Prostate gland (tissue), 2 donors: Measurements from ENCODE around the gene CNKSR3. TPM values are rescaled to one million over a fixed set of nuclear protein-coding genes. Genes with fewer than 3 reads are reported as not detected.

Experiments
- DNase-seq: peaks from one replicate; pipeline ENCODE4 v3.0.0-alpha.2; 2019; ENCODE audit warnings: low spot score
- H3K27ac ChIP-seq, 2 donors: fragments of 200-600 bp; sonication (generic); 2 replicates each; pipeline ENCODE4 v1.5.1; 2017 to 2019
- H3K27me3 ChIP-seq: fragments of 200-600 bp; sonication (generic); replicated peaks from 2 replicates; pipeline ENCODE4 v1.5.1; 2019; ENCODE audit not compliant: insufficient read depth
- H3K36me3 ChIP-seq, 2 donors: fragments of 200-600 bp; sonication (generic); 1 replicate in 1 of 2; 2 replicates in 1 of 2; pipeline versions ENCODE4 v1.5.1 to v1.8.1; 2017 to 2019
- H3K4me1 ChIP-seq: fragments of 200-600 bp; sonication (generic); replicated peaks from 2 replicates; pipeline ENCODE4 v1.5.1; 2019
- H3K4me3 ChIP-seq, 2 donors: fragments of 200-600 bp; sonication (generic); 2 replicates each; pipeline ENCODE4 v1.5.1; 2017 to 2019
- H3K9me3 ChIP-seq: fragments of 200-600 bp; sonication (generic); 2 replicates; pipeline ENCODE4 v1.5.1; 2017
- CTCF ChIP-seq, 4 experiments: fragments of 200-600 bp in 2 of 4; fragments of 450-650 bp in 2 of 4; sonication (generic) in 2 of 4; IDR thresholded peaks; 1 replicate in 3 of 4; 2 replicates in 1 of 4; pipeline ENCODE4 v1.5.1; 2016 to 2019; ENCODE audit warnings: antibody characterized with exemption in 4 of 4, mild to moderate bottlenecking in 2 of 4, moderate library complexity in 2 of 4
- POLR2A ChIP-seq: fragments of 450-650 bp; IDR thresholded peaks from one replicate; pipeline ENCODE4 v1.6.1; 2016; ENCODE audit warnings: antibody characterized with exemption, mild to moderate bottlenecking
- POLR2AphosphoS5 ChIP-seq: sonication (generic); formaldehyde crosslinking; IDR thresholded peaks from one replicate; pipeline ENCODE4 v1.6.1; 2017; ENCODE audit warnings: antibody characterized with exemption
- WGBS: methylation state at CpG from one replicate; pipeline ENCODE4 v1.1.5; 2018; 5-methylcytosine and 5-hydroxymethylcytosine counted together
- intact Hi-C: fragments of 100-400 bp; cut with DNase I; formaldehyde crosslinking; loops from one replicate; pipeline ENCODE4 v1.14.2; 2022
- total RNA-seq, 2 donors: library from RNA; depleted of rRNA; stranded (reverse); fragments of >200 nt; gene quantifications; one replicate each; pipeline ENCODE4 v1.1.0, GENCODE V29; 2016

The CNKSR3 gene
- total RNA-seq, 2 donors from 2014 or later, result 8.7 to 23.5 TPM

DNA sequence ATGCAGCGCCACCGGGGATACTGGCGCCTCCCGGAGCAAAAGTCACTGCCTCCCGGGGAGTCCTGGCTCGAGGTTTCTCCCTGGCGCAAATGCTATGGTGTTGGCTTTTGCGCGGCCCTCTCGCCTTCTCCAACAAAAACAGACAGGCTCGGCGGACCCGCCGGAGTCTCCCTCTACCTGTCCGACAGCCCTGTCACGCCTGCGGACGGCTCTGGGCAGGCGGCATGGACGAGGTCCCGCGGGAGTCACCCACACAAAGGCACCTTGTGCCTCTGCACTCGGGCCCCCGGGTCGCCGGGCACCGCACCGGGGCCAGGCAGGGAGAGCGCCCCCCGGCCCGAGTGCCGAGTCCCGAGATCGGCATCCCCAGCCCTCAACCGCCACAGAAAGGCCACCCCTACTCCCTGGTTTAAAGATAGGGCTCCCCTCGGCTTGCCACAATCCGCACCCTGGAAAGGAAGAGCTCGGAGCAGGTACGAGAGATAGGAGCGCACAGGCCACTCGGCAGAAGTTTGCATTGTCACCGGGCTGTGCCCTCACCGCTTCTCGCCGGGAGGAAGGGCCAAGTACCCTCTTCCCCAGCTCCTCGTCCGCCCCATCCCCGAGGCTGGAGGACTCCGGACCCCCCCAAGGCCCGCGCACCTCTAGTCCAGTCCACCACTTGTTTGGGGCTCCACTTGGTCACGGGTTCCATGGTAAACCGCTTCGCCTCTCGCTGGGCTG lies 903 bp downstream of the CNKSR3 start:
- Histone ChIP-seq H3K4me3 (peak overlapping the region; percentile 65 to 72), H3K27me3 (no peaks in the 10 kb centered on the region), H3K27ac (peak overlapping the region; percentile 89 to 92), H3K4me1 (no peaks in the 10 kb centered on the region), H3K36me3 (no peaks in the 10 kb centered on the region), H3K9me3 (no peaks in the 10 kb centered on the region)
- DNase-seq, result peak; percentile 25
- intact Hi-C loops, result loop anchor here (5.0 to 10.0 kb wide), 2 partner anchors 97 to 355 kb away; no protein-coding TSS in a partner anchor
- TF ChIP-seq POLR2AphosphoS5 (no peak), POLR2A (no peak)
- WGBS, result 0% methylated on average over 38 of the region's 55 CpGs

- peak; percentile 45 for DNase-seq
- 6% methylated on average over 14 of the region's 14 CpGs for WGBS
Observed at GRCh38 chr6:154508573-154509375, 1.7 kb downstream of the CNKSR3 start.

GRCh38 chr6:154506991-154507898 lies 3.2 kb downstream of the CNKSR3 start:
- TF ChIP-seq POLR2AphosphoS5 (no peak), CTCF (IDR thresholded peaks at IDR 0.05) (no peak), POLR2A (no peak)
- Histone ChIP-seq H3K4me3 (no peak overlapping the region), H3K9me3 (no peaks in the 10 kb centered on the region), H3K36me3 (no peaks in the 10 kb centered on the region), H3K27ac (no peak overlapping the region), H3K27me3 (no peaks in the 10 kb centered on the region), H3K4me1 (no peaks in the 10 kb centered on the region)
- intact Hi-C loops, result loop anchor here (5.0 to 10.0 kb wide), 2 partner anchors 95 to 352 kb away; no protein-coding TSS in a partner anchor
- WGBS, result 69% methylated on average over 14 of the region's 14 CpGs
- DNase-seq, result no peak

More at GRCh38 chr6:154508573-154509375, 1.7 kb downstream of the CNKSR3 start:
- H3K27ac ChIP-seq, result peak overlapping the region; percentile 89 to 92
- H3K36me3 ChIP-seq, result no peaks in the 10 kb centered on the region
- H3K27me3 ChIP-seq, result no peaks in the 10 kb centered on the region
- H3K4me3 ChIP-seq, result peak overlapping the region; percentile 65 to 72
- peak; percentile 61 for TF ChIP-seq POLR2AphosphoS5
- peak; percentile 49 for TF ChIP-seq POLR2A
- peak in 1 of 4 experiments; percentile 11 for TF ChIP-seq CTCF (IDR thresholded peaks at IDR 0.05)
- H3K4me1 ChIP-seq, result no peaks in the 10 kb centered on the region
- no peaks in the 10 kb centered on the region for H3K9me3 ChIP-seq
- intact Hi-C loops, result loop anchor here (5.0 to 10.0 kb wide), 2 partner anchors 96 to 354 kb away; no protein-coding TSS in a partner anchor

GRCh38 chr6:154506582-154506981 lies 3.9 kb downstream of the CNKSR3 start:
- DNase-seq, result no peak
- Histone ChIP-seq H3K9me3 (no peaks in the 10 kb centered on the region), H3K36me3 (no peaks in the 10 kb centered on the region), H3K27me3 (no peaks in the 10 kb centered on the region), H3K4me1 (no peaks in the 10 kb centered on the region), H3K4me3 (no peak overlapping the region), H3K27ac (no peak overlapping the region)
- TF ChIP-seq CTCF (IDR thresholded peaks at IDR 0.05) (no peak), POLR2AphosphoS5 (no peak), POLR2A (no peak)
- intact Hi-C loops, result loop anchor here (5.0 to 10.0 kb wide), 2 partner anchors 94 to 352 kb away; no protein-coding TSS in a partner anchor
- 95% methylated on average over 9 of the region's 9 CpGs for WGBS
